GM20000 (cell line): ENCODE results near the gene PHOX2A.

Experiments used
- DNase-seq: peaks from one replicate; pipeline ENCODE4 v3.0.0; 2012; ENCODE audit warnings: low spot score
- CTCF ChIP-seq: IDR thresholded peaks from 2 replicates; pipeline ENCODE4 v1.5.1; 2012; ENCODE audit warnings: mild to moderate bottlenecking, control low read depth; ENCODE audit errors: extremely low read depth, missing control alignments

PHOX2A gene

DNA sequence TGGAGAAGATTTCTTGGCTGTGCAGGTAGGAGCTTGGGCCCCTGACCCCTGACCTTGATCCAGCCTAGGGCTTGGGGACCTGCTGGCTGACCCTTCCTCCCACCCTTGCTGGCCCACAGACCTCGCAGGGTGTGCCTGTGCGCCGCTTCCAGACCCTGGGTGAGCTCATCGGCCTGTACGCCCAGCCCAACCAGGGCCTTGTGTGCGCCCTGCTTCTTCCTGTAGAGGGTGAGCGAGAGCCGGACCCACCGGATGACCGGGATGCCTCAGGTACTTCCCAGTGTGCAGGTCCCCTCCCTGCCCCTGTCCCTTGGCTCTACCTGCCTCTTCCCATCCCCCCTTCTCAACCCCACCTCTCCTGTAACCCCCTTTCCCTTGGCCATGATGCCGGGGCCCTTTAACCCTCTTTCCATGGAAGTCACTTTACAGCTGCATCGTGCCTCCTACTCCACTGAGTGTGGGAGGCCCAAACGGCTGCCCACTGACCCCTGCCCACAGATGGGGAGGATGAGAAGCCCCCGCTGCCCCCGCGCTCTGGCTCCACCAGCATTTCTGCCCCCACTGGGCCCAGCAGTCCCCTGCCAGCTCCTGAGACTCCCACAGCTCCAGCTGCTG is 15.6 kb downstream of the PHOX2A start:
- no peak for DNase-seq
- no peak for TF ChIP-seq CTCF

DNA sequence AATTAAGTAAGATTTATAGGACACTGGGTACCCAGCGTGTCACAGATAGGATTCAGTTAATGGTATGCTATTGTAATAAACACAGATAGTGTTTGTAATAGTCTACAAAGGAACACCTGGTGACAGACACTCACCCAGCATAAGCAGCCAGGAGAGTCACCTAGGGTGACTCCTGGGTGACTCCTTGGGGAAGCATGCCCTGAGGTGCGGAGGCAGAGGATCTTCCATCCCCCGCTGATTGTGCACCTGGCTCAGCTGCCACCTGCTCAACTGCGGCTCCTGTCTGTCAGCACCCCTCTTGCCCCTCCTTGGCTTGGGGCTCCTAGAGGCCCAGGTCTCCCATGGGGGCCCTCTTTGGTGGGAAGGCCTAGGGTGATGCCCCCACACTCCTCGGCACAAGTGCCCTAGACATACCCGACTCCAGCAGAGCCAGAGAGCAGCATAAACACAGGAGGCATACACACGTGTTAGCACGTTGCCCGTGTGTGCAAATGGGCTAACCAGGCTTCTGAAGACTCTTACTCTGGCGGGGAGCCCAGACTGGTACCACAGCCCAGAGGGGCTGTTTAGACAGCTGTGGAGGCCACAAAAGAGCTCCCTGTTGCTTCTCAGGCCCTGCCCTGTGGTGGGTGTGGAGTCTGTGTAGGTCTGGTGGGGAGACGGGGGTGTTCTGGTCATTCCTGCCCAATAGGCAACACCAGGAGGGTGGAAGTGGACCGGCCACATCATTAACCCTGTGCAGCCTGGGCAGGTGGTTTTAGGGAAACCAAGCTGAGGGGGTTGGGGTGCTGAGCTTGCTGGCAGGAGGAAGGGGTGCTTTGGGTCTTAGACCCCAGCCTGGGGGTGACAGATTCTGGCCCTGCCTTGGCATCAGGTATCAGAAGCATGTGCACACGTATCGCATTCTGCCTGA is 16.4 kb downstream of the PHOX2A start:
- TF ChIP-seq CTCF, result no peak
- no peak for DNase-seq

DNA sequence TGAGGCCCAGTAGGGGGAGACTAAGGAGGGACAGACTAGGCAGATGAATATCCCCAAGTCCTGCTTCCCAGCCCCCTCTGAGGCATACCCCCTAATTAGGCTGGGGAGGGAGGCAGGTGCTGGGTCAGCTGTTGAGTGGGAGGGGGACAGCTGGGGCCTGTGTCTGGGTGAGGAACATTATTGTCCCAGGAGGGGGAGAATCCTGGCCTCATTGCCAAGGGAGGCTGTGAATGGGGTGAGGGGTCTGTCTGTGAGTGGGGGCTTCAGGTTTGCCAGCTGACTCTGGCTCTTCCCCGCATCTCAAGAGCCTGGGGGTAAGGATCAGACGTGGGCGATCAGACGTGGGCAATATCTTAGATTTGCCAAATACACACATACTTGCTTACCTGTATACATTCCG is 17.3 kb downstream of the PHOX2A start:
- no peak for TF ChIP-seq CTCF
- no peak for DNase-seq

GRCh38 chr11:72225411-72225951 is 18.5 kb downstream of the PHOX2A start:
- peak; percentile 30 for DNase-seq
- no peak for TF ChIP-seq CTCF

DNA sequence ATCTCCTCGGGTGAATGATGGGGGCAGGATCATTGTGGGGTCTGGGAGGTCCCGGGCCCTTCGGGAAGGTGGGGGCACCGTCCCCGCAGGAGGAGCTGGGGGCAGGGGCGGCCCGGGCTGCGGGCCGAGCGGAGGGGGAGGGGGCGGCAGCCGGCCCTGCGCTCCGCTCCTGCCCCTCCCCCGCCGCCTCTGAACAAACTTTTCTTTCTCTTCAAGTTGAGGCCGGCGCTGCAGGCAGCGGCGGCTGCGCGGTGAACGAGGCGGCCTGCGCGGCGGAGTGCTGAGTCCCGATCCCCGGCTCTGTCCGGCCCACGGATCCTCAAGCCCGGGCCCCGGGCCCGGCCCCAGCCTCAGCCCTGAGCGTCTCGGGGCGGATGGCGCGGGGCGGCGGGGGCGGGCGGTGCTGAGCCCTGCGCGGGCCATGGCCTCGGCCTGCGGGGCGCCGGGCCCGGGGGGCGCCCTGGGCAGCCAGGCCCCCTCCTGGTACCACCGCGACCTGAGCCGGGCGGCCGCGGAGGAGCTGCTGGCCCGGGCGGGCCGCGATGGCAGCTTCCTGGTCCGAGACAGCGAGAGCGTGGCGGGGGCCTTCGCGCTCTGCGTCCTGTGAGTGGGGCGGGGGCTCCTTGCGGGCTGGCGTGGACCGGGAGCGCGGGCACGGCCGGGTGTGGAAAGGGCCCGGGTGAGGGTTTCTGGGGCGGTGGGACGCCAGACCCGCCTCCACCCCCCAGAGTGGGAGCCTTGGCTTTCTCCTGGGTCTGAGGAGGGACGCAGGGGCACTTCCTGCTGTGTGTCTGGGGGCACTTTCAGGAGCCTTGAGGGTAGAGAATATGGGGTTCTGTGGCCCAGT is 19.2 kb downstream of the PHOX2A start, which contains the start of gene INPPL1:
INPPL1 (plus strand) TSS at position 204 of the 847 bp plus-strand sequence; CDS start at position 422, 218 bp downstream.
- peak; percentile 64 for DNase-seq
- TF ChIP-seq CTCF, result no peak

DNA sequence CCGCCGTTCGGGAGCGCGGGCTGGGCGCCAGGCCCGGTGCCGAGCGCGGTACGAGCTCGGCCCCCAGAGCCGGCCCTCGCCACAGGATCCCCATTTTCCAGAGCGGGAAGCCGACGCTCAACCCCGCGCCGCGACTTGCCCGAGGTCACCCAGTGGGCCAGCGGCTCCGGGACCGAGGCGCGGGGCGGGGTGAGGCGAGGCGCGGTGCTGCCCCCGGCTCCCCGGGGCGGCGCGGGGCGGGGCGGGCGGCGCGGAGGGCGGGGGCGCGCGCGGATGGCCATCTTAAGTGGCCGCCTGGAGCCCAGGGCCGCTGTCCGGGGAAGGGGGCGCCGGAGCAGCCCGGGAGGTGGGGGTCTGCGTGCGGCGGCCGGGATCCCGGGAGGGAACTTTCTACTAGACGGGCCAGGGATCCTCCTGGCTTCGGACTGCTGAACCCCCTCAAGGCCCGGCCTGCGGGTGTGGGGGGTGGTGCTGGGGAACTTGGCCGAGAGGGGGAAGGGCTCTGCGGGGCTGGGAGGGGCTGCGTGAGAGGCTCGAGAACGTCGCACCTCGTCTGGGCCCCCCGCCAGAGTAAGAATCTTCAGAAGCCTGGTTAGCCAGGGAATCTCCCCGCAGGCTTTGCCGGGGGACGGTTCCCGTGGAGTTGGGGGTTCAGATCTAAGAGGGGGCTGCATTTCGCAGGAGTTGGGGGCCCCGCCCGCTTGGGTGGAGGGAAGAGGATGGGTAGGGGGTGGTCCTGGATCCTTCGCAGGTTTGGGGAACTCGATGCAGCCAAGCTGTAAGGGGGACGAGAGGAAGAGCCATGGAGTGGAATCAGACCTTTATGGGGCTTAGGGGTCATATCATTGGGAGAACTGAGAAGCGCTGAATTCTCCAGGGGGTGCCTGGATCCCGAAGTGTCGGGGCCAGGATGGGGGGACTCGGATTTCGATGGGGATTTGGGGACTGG is 20.1 kb downstream of the PHOX2A start:
- TF ChIP-seq CTCF, result no peak
- peak; percentile 86 for DNase-seq
